Activated naive CD8-positive, alpha-beta T cell treated with anti-CD3 and anti-CD28 coated beads, Interleukin-2, amount 50 U/mL, for 24 hours (primary cell): ENCODE measurements around the gene TRAF3IP3.

Experiments
- ATAC-seq: fragments of 150-1000 bp; cut with Tn5 transposase; one replicate; pipeline ENCODE4 v1.10.0; 2021
- DNase-seq: peaks from one replicate; pipeline ENCODE4 v3.0.0; 2021
- H3K27ac Mint-ChIP-seq: one replicate; pipeline ENCODE4 v1.8.0; 2021; ENCODE audit warnings: mild to moderate bottlenecking, mixed read lengths
- H3K27me3 Mint-ChIP-seq: one replicate; pipeline ENCODE4 v1.8.0; 2021; ENCODE audit warnings: mixed read lengths
- H3K36me3 Mint-ChIP-seq: one replicate; pipeline ENCODE4 v1.8.0; 2021; ENCODE audit warnings: low read depth, mixed read lengths
- H3K4me1 Mint-ChIP-seq: one replicate; pipeline ENCODE4 v1.8.0; 2021; ENCODE audit warnings: mixed read lengths
- H3K4me3 Mint-ChIP-seq: one replicate; pipeline ENCODE4 v1.8.0; 2021; ENCODE audit warnings: mild to moderate bottlenecking, moderate library complexity, mixed read lengths
- H3K9me3 Mint-ChIP-seq: one replicate; pipeline ENCODE4 v1.8.0; 2021; ENCODE audit warnings: mixed read lengths

The TRAF3IP3 gene

DNA sequence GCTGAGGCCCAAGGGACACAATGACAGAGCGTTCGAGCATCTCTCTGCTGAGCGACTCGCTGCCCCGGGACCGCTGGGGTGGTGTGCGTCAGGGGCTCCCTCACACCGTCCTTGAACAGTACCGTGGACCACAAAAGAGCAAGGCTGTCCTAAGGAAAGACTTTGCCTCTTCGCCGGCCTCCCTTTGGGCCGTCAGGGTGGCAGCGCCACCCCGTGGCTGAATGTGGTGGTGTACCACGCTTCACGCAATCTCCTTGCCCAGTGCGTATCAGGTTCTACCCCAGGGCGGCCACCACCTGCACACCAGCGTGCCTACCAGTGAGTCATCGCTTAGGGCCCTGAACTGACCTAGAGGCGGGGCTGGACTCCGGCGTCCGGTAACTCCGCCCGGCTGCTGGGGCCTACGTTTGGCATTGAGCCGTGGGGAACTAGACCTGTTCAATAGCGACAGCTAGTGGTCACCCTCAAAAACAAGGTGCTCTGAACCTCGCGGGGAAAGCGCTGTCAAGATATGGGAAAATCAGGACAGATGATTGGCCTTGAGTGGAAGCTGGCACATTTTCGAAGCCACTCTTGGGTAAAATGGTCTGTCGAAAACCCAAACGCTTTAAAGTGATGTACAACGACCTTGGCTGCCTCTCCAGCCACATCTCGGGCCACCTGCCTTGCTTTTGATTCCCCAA is 8.1 kb upstream of the TRAF3IP3 start:
- Mint-ChIP-seq H3K4me1 (peaks cover 73% of the 10 kb centered on the region), H3K9me3 (no peaks in the 10 kb centered on the region), H3K27me3 (no peaks in the 10 kb centered on the region), H3K4me3 (peak overlapping the region; percentile 47), H3K27ac (peak overlapping the region; percentile 82), H3K36me3 (no peaks in the 10 kb centered on the region)
- DNase-seq (peak; percentile 94), ATAC-seq (peak; percentile 85)

DNA sequence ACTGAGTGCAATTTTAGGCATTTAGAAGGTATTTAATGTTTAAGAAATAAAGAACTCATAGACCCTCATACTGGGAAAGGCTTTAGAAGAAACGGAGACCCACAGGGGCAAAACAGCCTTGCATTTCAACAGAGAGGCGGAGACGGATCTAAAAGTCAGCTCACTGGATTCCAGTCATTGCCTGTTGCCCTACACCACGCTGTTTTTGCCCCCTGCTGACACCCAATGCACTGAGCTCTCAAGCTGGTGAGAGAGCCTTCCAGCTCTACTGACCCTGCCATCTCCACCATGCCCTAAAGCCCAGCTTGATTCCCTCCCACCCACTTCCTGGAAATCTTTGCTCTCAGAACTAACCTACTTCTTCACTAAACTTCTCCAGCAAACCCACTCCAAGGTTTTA is 7.2 kb upstream of the TRAF3IP3 start:
- H3K4me1 Mint-ChIP-seq = peaks cover 73% of the 10 kb centered on the region
- H3K27ac Mint-ChIP-seq = peak overlapping the region; percentile 82
- no peaks in the 10 kb centered on the region for H3K9me3 Mint-ChIP-seq
- ATAC-seq = no peak
- no peaks in the 10 kb centered on the region for H3K27me3 Mint-ChIP-seq
- DNase-seq = no peak
- H3K36me3 Mint-ChIP-seq = no peaks in the 10 kb centered on the region
- H3K4me3 Mint-ChIP-seq = peak overlapping the region; percentile 22

DNA sequence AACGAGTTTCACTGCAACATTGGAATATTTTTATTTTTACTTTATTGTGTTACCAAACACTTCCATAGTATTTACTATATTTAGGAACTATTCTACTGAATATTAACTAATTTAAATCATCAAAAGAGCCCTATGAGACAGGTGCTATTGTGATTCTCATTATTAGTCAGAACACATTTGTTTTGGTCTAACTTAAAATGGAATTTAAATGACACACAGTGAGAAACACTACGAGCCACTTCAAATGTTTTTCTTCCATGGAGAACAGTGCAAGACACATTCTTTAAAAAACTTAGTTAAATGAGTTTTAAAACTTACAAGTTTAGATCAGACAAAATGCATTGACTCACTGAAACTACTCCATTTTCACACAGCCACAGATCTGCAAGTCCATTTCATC is 6.6 kb upstream of the TRAF3IP3 start:
- H3K36me3 Mint-ChIP-seq = no peaks in the 10 kb centered on the region
- DNase-seq = no peak
- no peak for ATAC-seq
- peak overlapping the region; percentile 94 for H3K27ac Mint-ChIP-seq
- H3K4me3 Mint-ChIP-seq = peak overlapping the region; percentile 48
- H3K4me1 Mint-ChIP-seq = peaks cover 78% of the 10 kb centered on the region
- H3K9me3 Mint-ChIP-seq = no peaks in the 10 kb centered on the region
- H3K27me3 Mint-ChIP-seq = no peaks in the 10 kb centered on the region

DNA sequence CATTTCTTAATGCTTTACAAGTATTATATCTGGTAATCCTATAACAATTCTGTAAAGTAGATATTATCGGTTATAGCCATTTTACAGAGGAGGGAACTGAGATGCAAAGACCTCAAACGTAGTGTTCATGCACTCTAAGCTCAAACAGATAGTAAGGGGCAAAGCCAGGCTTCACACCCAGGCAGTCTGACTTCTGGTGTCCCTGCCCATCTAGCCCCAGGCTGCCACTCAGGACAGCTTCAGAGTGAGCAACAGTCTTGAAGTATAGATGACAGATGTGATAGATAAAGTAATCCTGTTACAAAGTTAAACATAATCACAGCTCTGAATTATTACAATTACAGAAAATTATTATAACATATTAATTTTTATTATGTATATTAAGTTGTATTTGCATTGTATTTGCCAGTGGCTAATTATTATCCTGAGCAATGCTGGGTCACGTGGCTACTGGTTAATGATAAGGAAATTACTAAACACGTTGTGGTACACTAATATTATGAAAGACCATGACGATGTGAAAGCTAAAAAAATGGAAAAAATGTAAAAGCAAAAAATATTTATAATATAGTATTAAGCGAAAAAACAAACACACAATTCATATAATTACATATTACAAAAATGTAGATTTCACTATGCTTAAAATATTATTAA is 6.1 kb upstream of the TRAF3IP3 start:
- DNase-seq = no peak
- no peaks in the 10 kb centered on the region for H3K27me3 Mint-ChIP-seq
- H3K4me3 Mint-ChIP-seq = peak overlapping the region; percentile 48
- peaks cover 82% of the 10 kb centered on the region for H3K4me1 Mint-ChIP-seq
- H3K9me3 Mint-ChIP-seq = no peaks in the 10 kb centered on the region
- H3K27ac Mint-ChIP-seq = peak overlapping the region; percentile 94
- H3K36me3 Mint-ChIP-seq = no peaks in the 10 kb centered on the region
- ATAC-seq = no peak

DNA sequence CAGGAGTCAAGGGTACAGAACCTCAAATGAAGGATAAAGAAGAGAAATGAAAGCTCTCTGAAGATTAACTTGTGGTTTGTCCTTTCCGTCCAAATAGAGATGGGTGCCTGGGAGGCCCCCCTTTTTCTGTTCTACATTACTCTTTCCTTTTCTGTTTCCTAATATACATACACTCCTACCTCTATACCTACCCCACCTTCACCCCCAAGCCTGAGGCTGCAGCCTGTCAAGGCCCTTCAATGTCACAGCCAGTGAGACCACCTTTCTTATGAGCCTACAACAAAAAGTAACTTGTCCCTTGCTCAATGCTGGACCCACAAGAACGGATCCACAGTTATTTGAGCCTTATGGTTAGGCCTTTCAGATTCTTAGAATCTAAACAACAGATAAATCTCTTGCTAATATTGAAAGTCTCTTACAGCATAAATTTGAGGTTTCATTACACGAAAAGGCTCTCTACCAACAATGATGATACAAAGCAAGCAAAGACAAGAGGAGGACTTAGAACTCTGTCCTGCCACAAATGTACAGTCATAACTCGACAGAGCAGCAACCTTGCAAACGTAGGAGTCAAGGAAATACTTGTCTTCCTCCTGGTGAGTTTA is 4.1 kb upstream of the TRAF3IP3 start:
- peak; percentile 38 for DNase-seq
- Mint-ChIP-seq H3K36me3 (peaks cover 9% of the 10 kb centered on the region), H3K4me1 (peaks cover 86% of the 10 kb centered on the region), H3K27ac (peak overlapping the region; percentile 96), H3K9me3 (no peaks in the 10 kb centered on the region), H3K4me3 (peak overlapping the region; percentile 51), H3K27me3 (no peaks in the 10 kb centered on the region)
- ATAC-seq = peak; percentile 47

DNA sequence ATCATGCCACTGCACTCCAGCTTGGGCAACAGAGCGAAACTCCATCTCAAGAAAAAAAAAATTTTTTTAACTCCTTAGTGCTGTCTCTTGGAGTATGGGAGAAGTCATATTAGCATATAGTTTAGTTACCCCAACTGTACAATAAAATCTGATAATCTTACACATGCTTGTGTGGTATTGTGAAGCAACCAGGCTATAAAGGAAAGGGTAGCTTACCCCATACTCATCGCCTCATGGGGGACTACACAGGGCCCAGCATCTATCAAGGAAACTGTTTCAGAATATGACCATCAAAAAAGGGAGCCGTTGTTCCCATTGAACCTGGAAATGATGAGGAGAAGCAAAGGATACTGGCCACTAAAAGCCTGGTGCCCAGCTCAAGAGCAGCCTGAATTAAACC is 3.0 kb upstream of the TRAF3IP3 start:
- H3K4me1 Mint-ChIP-seq = peaks cover 75% of the 10 kb centered on the region
- no peaks in the 10 kb centered on the region for H3K27me3 Mint-ChIP-seq
- H3K4me3 Mint-ChIP-seq = peak overlapping the region; percentile 51
- H3K27ac Mint-ChIP-seq = peak overlapping the region; percentile 96
- no peaks in the 10 kb centered on the region for H3K9me3 Mint-ChIP-seq
- ATAC-seq (no peak), DNase-seq (no peak)
- peaks cover 20% of the 10 kb centered on the region for H3K36me3 Mint-ChIP-seq

DNA sequence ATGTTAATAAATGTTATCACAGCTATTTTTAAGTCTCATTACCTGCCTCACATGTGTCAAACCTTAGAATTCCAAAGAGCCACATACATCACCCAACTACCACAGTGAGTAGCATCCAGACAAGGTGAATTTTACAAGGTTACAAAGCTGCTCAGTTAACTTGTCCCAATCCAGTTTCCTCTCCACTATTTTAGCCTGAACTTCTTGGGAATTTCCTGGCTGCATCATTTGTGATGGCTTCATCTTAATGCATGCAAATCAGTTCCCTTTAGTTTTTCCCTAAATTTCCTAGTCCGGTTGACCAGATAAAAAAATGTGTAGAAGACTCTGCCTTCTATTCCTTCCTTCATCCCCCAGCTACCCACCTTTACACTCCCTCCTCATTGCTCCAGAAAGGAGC is 597 bp upstream of the TRAF3IP3 start:
- peak overlapping the region; percentile 96 for H3K27ac Mint-ChIP-seq
- no peaks in the 10 kb centered on the region for H3K9me3 Mint-ChIP-seq
- peaks cover 44% of the 10 kb centered on the region for H3K36me3 Mint-ChIP-seq
- H3K4me3 Mint-ChIP-seq = peak overlapping the region; percentile 96
- ATAC-seq (no peak), DNase-seq (no peak)
- H3K27me3 Mint-ChIP-seq = no peaks in the 10 kb centered on the region
- peaks cover 80% of the 10 kb centered on the region for H3K4me1 Mint-ChIP-seq

DNA sequence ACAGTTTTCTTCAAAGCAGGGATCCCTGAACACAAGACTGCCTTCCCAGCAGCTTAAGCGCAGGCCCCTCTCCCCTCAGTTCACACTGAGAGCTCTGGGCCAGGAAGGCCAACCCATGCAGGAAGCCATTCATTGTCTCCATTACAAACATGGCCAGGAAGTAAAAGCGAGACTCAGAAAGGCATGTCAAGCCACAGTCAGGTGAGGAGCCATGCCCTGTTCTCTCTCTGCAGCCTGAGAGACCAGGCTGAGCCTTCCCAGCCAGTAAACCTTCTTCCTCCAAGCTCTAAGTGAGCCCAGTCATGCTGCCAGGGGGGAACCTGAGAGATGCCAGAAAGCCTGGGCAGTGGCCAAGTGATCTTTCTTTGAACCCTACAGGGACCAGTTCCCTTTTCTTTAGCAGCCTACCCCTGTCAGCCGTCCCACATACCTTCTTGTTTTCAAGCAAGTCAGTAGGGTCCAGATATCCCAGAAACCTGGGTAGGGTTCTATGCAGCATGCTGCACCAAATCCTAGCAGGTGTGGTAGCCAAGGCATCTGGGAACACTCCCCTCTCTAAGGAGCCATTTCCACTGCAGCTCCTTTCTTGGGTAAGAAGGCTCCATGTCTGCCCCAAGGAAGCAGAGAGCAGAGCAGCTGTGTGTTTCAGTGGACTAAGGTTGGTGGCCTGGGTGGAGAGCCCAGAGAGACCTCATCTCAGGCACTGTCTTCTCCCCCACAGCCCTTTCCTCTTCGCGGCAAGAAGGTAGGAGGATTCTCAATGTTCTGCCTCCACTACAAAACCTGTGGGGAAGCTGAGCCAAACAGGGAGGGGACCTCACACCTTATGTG is 977 bp downstream of the TRAF3IP3 start:
- peak; percentile 33 for ATAC-seq
- Mint-ChIP-seq H3K4me1 (peaks cover 78% of the 10 kb centered on the region), H3K4me3 (peak overlapping the region; percentile 96), H3K9me3 (no peaks in the 10 kb centered on the region), H3K27ac (peak overlapping the region; percentile 96), H3K27me3 (no peaks in the 10 kb centered on the region), H3K36me3 (peaks cover 58% of the 10 kb centered on the region)
- DNase-seq = peak; percentile 44

DNA sequence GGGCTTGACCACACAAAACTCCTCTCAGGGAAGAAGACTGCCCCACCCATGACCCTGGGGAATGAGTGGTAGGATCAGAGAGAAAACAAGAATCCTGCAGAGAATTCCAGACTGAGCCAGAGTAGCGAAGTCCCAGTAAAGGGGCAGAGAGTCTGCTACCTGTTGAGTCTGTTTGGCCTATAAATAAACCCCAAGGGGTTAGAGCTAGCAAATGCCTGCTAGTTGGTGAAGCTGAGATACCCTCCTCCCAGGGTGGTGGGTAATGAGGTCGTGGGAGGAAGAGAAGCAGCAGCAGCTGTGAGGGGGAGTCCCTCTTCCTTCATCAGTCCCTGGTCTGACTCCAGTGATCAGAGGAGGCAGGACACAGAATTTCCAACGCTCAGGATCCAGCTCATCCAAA is 2.5 kb downstream of the TRAF3IP3 start:
- Mint-ChIP-seq H3K27ac (peak overlapping the region; percentile 96), H3K36me3 (peaks cover 74% of the 10 kb centered on the region)
- no peak for ATAC-seq

DNA sequence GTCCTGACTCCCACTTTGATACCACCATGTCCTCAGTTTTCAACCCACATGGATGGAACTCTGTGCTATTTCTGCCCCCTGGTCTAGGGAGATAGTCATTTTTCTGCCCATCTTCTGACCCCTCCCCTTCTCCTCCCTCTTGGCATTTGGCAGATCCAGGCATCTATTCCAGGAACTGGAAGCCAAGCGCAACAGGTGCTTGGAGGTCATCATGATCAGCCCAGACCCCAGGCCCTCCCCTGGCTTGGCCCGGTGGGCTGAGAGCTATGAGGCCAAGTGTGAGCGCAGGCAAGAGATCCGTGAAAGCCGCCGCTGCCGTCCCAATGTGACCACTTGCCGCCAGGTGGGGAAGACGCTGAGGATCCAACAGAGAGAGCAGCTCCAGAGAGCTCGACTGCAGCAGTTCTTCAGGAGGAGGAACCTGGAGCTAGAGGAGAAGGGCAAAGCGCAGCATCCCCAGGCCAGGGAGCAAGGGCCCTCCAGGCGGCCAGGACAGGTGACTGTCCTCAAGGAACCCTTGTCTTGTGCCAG is 4.0 kb downstream of the TRAF3IP3 start:
- H3K36me3 Mint-ChIP-seq = peaks cover 86% of the 10 kb centered on the region
- no peaks in the 10 kb centered on the region for H3K9me3 Mint-ChIP-seq
- ATAC-seq (no peak), DNase-seq (no peak)
- peaks cover 74% of the 10 kb centered on the region for H3K4me1 Mint-ChIP-seq
- H3K27me3 Mint-ChIP-seq = no peaks in the 10 kb centered on the region
- H3K27ac Mint-ChIP-seq = peak overlapping the region; percentile 96
- H3K4me3 Mint-ChIP-seq = peak overlapping the region; percentile 54

More for the DNA sequence above, 2.5 kb downstream of the TRAF3IP3 start:
- no peaks in the 10 kb centered on the region for H3K9me3 Mint-ChIP-seq
- H3K4me1 Mint-ChIP-seq = peaks cover 78% of the 10 kb centered on the region
- peak overlapping the region; percentile 96 for H3K4me3 Mint-ChIP-seq
- no peaks in the 10 kb centered on the region for H3K27me3 Mint-ChIP-seq
- no peak for DNase-seq

DNA sequence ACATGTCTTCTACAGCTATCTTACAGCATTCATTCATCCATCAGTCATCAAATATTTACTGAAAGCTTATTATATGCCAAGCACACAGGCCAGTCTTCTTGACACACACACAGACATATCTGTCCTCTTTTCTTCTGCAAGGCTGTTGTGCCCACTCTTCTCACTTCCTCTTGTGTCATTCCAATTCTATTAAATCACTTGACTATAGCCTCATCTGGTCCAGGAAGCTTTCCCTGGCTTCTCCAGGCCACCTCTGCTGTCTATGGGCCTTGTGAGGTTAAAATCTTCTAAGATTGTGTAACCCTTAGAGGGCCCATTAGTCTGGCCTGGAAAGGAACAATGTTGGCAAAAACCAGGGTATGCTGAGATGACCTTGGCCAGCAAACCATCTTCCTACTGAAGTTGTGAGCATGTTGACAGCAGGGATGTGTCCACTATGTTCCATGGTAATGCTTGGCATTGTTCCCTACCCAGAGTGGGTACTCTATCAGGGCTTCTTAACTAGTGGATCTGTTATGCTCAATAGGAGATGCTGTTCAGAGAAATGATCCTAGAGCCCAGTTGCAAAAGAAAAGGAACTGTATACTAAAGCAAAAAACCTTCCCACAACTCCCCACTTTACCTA is 5.3 kb downstream of the TRAF3IP3 start:
- peaks cover 93% of the 10 kb centered on the region for H3K36me3 Mint-ChIP-seq
- DNase-seq (no peak), ATAC-seq (no peak)
- H3K27ac Mint-ChIP-seq = peak overlapping the region; percentile 62
- H3K9me3 Mint-ChIP-seq = no peaks in the 10 kb centered on the region
- peak overlapping the region; percentile 4 for H3K4me3 Mint-ChIP-seq
- H3K27me3 Mint-ChIP-seq = no peaks in the 10 kb centered on the region
- peaks cover 74% of the 10 kb centered on the region for H3K4me1 Mint-ChIP-seq

DNA sequence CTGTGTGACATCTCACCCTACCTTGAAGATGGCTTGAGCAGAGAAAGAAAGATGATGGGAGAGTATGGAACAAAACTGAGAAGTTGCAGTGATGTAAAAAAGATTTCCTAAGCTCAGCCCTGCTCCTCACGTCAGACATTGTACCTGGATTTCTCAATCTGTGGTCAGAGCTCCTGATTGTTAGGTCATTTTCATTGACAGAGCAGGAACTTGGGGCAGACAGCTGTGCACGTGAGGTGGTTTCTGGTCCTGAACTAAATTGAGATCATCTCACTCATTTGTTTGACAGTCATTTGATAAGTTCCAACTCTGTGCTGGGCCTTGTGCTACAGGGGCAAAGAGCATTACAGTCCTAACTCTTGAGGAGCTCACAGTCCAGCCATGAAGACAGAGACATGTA is 10.2 kb downstream of the TRAF3IP3 start:
- peaks cover 73% of the 10 kb centered on the region for H3K36me3 Mint-ChIP-seq
- ATAC-seq = no peak
- no peaks in the 10 kb centered on the region for H3K27me3 Mint-ChIP-seq
- H3K4me1 Mint-ChIP-seq = peaks cover 72% of the 10 kb centered on the region
- H3K4me3 Mint-ChIP-seq = peak overlapping the region; percentile 52
- H3K27ac Mint-ChIP-seq = peak overlapping the region; percentile 79
- no peak for DNase-seq
- no peaks in the 10 kb centered on the region for H3K9me3 Mint-ChIP-seq

DNA sequence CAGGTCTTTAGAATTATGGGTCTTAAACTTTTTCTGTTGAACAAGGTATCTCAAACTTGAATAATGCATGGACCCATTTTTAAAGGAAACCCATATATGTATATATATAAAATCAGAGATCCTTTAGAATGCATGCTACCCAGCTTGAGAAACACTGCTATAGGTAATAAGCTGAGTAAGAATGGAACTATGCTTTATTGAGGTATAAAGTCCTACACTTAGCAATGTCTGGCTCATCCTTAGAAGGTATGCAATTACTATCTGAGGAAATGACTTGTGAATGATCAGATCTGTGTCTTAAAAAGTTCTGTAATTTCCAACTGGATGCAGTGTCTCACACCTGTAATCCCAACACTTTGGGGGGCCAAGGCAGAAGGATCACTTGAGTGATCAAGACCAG is 11.2 kb downstream of the TRAF3IP3 start:
- Mint-ChIP-seq H3K4me3 (peak overlapping the region; percentile 52), H3K4me1 (peaks cover 63% of the 10 kb centered on the region)

DNA sequence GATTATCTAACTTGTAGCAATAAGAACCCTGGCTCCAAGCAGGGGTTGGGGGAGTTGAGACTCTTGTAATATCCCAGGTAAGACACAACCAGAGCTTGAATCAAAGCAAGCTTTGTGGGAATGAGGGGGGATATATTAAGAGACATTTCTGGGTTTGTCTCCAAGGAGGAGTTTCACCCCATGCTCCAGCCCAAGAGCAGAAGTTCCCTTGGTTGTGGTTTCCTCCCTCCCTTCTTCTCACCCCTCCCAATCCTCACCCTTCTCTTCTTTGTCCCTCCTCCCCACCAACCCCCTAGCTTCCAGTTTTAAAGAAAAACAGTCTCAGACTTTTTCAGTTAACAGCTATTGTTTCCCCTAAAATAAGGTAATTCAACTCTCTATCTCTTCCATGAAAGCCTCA is 11.9 kb downstream of the TRAF3IP3 start:
- H3K36me3 Mint-ChIP-seq = peaks cover 56% of the 10 kb centered on the region
- H3K9me3 Mint-ChIP-seq = no peaks in the 10 kb centered on the region
- peaks cover 57% of the 10 kb centered on the region for H3K4me1 Mint-ChIP-seq
- no peak overlapping the region for H3K27ac Mint-ChIP-seq
- no peak overlapping the region for H3K4me3 Mint-ChIP-seq
- no peaks in the 10 kb centered on the region for H3K27me3 Mint-ChIP-seq
- DNase-seq (no peak), ATAC-seq (no peak)

More for the DNA sequence above, 11.2 kb downstream of the TRAF3IP3 start:
- DNase-seq (no peak), ATAC-seq (no peak)
- Mint-ChIP-seq H3K9me3 (no peaks in the 10 kb centered on the region), H3K27me3 (no peaks in the 10 kb centered on the region), H3K27ac (no peak overlapping the region), H3K36me3 (peaks cover 62% of the 10 kb centered on the region)
